RWPE2 (cell line): ENCODE measurements around the gene ZBTB25.

ENCODE experiments used
- ATAC-seq: fragments of 200-7000 bp; cut with Tn5 transposase; 3 replicates; pipeline ENCODE4 v1.9.1; 2021; ENCODE audit warnings: low read depth
- DNase-seq: peaks from one replicate; pipeline ENCODE4 v3.0.0-alpha.2; 2020; ENCODE audit warnings: low spot score
- H3K27ac ChIP-seq: fragments of 450-650 bp; 2 replicates; pipeline ENCODE4 v1.5.1; 2017; ENCODE audit warnings: mild to moderate bottlenecking; ENCODE audit not compliant: poor library complexity, severe bottlenecking
- H3K27me3 ChIP-seq: fragments of 250-450 bp; sonication (Bioruptor Pico); 2 replicates; pipeline ENCODE4 v1.5.1; 2021; ENCODE audit warnings: mild to moderate bottlenecking, moderate library complexity; ENCODE audit not compliant: insufficient read depth, poor library complexity, severe bottlenecking
- H3K36me3 ChIP-seq: fragments of 250-450 bp; sonication (Bioruptor Pico); 2 replicates; pipeline ENCODE4 v1.5.1; 2020; ENCODE audit warnings: low read depth, mild to moderate bottlenecking, moderate library complexity
- H3K4me1 ChIP-seq: fragments of 250-450 bp; sonication (Bioruptor Pico); 2 replicates; pipeline ENCODE4 v1.5.1; 2021; ENCODE audit warnings: mild to moderate bottlenecking, moderate library complexity; ENCODE audit not compliant: insufficient read depth, poor library complexity, severe bottlenecking
- H3K4me3 ChIP-seq: fragments of 250-450 bp; sonication (Bioruptor Pico); 2 replicates; pipeline ENCODE4 v1.5.1; 2021; ENCODE audit warnings: mild to moderate bottlenecking, moderate library complexity; ENCODE audit not compliant: severe bottlenecking
- H3K9me3 ChIP-seq: fragments of 250-450 bp; sonication (Bioruptor Pico); 2 replicates; pipeline ENCODE4 v1.5.1; 2021; ENCODE audit warnings: mild to moderate bottlenecking, moderate library complexity; ENCODE audit not compliant: severe bottlenecking
- CTCF ChIP-seq: fragments of 450-650 bp; IDR thresholded peaks from one replicate; pipeline ENCODE4 v1.5.1; 2017; ENCODE audit warnings: mild to moderate bottlenecking, moderate library complexity; ENCODE audit not compliant: poor library complexity, severe bottlenecking

Gene ZBTB25

GRCh38 chr14:64495252-64495651 is 8.4 kb downstream of the ZBTB25 start:
- peaks cover 53% of the 10 kb centered on the region for H3K36me3 ChIP-seq
- H3K27me3 ChIP-seq: no peaks in the 10 kb centered on the region
- H3K9me3 ChIP-seq: no peaks in the 10 kb centered on the region
- no peak overlapping the region for H3K27ac ChIP-seq
- ATAC-seq (no peak), DNase-seq (no peak)
- TF ChIP-seq CTCF: no peak
- peaks cover 5% of the 10 kb centered on the region for H3K4me1 ChIP-seq
- H3K4me3 ChIP-seq: no peak overlapping the region

- Histone ChIP-seq H3K9me3 (no peaks in the 10 kb centered on the region), H3K4me3 (no peak overlapping the region), H3K4me1 (peaks cover 2% of the 10 kb centered on the region), H3K36me3 (peaks cover 54% of the 10 kb centered on the region), H3K27me3 (no peaks in the 10 kb centered on the region), H3K27ac (no peak overlapping the region)
- TF ChIP-seq CTCF: no peak
- no peak for ATAC-seq
- DNase-seq: no peak
Measured at GRCh38 chr14:64493455-64493854, 10.2 kb downstream of the ZBTB25 start.

GRCh38 chr14:64491637-64492036 is 12.0 kb downstream of the ZBTB25 start:
- Histone ChIP-seq H3K4me1 (no peaks in the 10 kb centered on the region), H3K27ac (no peak overlapping the region), H3K36me3 (peaks cover 59% of the 10 kb centered on the region), H3K9me3 (no peaks in the 10 kb centered on the region), H3K27me3 (no peaks in the 10 kb centered on the region), H3K4me3 (no peak overlapping the region)
- TF ChIP-seq CTCF: no peak
- ATAC-seq (no peak), DNase-seq (no peak)

- TF ChIP-seq CTCF: no peak
- Histone ChIP-seq H3K4me3 (no peak overlapping the region), H3K27ac (no peak overlapping the region), H3K4me1 (no peaks in the 10 kb centered on the region), H3K36me3 (peaks cover 69% of the 10 kb centered on the region), H3K27me3 (no peaks in the 10 kb centered on the region), H3K9me3 (no peaks in the 10 kb centered on the region)
- DNase-seq (no peak), ATAC-seq (no peak)
Measured at GRCh38 chr14:64488590-64489099, 15.0 kb downstream of the ZBTB25 start.

GRCh38 chr14:64478634-64479250 is 24.9 kb downstream of the ZBTB25 start:
- TF ChIP-seq CTCF: peak; percentile 82
- no peaks in the 10 kb centered on the region for H3K4me1 ChIP-seq
- peaks cover 30% of the 10 kb centered on the region for H3K36me3 ChIP-seq
- H3K27me3 ChIP-seq: no peaks in the 10 kb centered on the region
- DNase-seq (no peak), ATAC-seq (no peak)
- no peak overlapping the region for H3K4me3 ChIP-seq
- H3K27ac ChIP-seq: no peak overlapping the region
- no peaks in the 10 kb centered on the region for H3K9me3 ChIP-seq
